Mesenchymal stem cell (in vitro differentiated cells and primary cell): ENCODE measurements around the gene MSLN.

ENCODE experiments used
- DNase-seq: peaks from one replicate; pipeline ENCODE4 v3.0.0-alpha.2; 2013
- H2AFZ ChIP-seq: one replicate; pipeline ENCODE4 v1.6.1; 2013; ENCODE audit warnings: low read depth, mild to moderate bottlenecking, control low read depth, inconsistent platforms, low read length, moderate library complexity
- H2AK5ac ChIP-seq: 2 replicates; pipeline ENCODE4 v1.6.1; 2013; ENCODE audit warnings: low read length, moderate library complexity, mild to moderate bottlenecking, inconsistent platforms; ENCODE audit not compliant: severe bottlenecking
- H2BK120ac ChIP-seq: one replicate; pipeline ENCODE4 v1.6.1; 2013; ENCODE audit warnings: low read depth, mild to moderate bottlenecking, inconsistent platforms, low read length, moderate library complexity
- H2BK12ac ChIP-seq, 2 experiments: one replicate each; pipeline ENCODE4 v1.6.1; 2013; ENCODE audit warnings: inconsistent platforms in 2 of 2, low read length in 2 of 2, mild to moderate bottlenecking in 2 of 2, moderate library complexity in 2 of 2, control low read depth in 1 of 2
- H2BK15ac ChIP-seq: one replicate; pipeline ENCODE4 v1.6.1; 2013; ENCODE audit warnings: mild to moderate bottlenecking, low read depth, inconsistent platforms; ENCODE audit not compliant: poor library complexity, severe bottlenecking
- H2BK5ac ChIP-seq: 2 replicates; pipeline ENCODE4 v1.6.1; 2013; ENCODE audit warnings: low read depth, mild to moderate bottlenecking, low read length, control low read depth, inconsistent platforms; ENCODE audit not compliant: poor library complexity, severe bottlenecking
- H3K14ac ChIP-seq, 2 experiments: one replicate each; pipeline ENCODE4 v1.6.1; 2013; ENCODE audit warnings: inconsistent platforms in 2 of 2, low read length in 2 of 2, control low read depth in 1 of 2, mild to moderate bottlenecking in 1 of 2, moderate library complexity in 1 of 2
- H3K18ac ChIP-seq, 2 experiments: one replicate each; pipeline ENCODE4 v1.6.1; 2013; ENCODE audit warnings: inconsistent platforms in 2 of 2, low read length in 2 of 2, control low read depth in 1 of 2, low read depth in 1 of 2, mild to moderate bottlenecking in 1 of 2
- H3K23ac ChIP-seq, 2 experiments: one replicate each; pipeline ENCODE4 v1.6.1; 2013; ENCODE audit warnings: inconsistent platforms in 2 of 2, low read length in 2 of 2, mild to moderate bottlenecking in 2 of 2, moderate library complexity in 2 of 2, control low read depth in 1 of 2
- H3K27ac ChIP-seq: 2 replicates; pipeline ENCODE4 v1.5.1; 2013; ENCODE audit warnings: mild to moderate bottlenecking, moderate library complexity, low read length, control low read depth, inconsistent platforms; ENCODE audit not compliant: poor library complexity, severe bottlenecking
- H3K27me3 ChIP-seq, 2 experiments: 2 replicates each; pipeline versions ENCODE4 v1.6.1 to v1.7.0; 2013; ENCODE audit warnings: low read length in 2 of 2, mild to moderate bottlenecking in 2 of 2, moderate library complexity in 2 of 2, control low read depth in 1 of 2, inconsistent platforms in 1 of 2; ENCODE audit not compliant: control insufficient read depth in 1 of 2, insufficient read depth in 1 of 2
- H3K36me3 ChIP-seq, 2 experiments: 2 replicates each; pipeline versions ENCODE4 v1.6.1 to v1.7.0; 2013; ENCODE audit warnings: low read length in 2 of 2, control low read depth in 1 of 2, inconsistent platforms in 1 of 2, low read depth in 1 of 2, mild to moderate bottlenecking in 1 of 2; ENCODE audit not compliant: insufficient read depth in 2 of 2, control insufficient read depth in 1 of 2
- H3K4ac ChIP-seq, 2 experiments: one replicate each; pipeline ENCODE4 v1.6.1; 2013; ENCODE audit warnings: inconsistent platforms in 2 of 2, low read length in 2 of 2, mild to moderate bottlenecking in 2 of 2, moderate library complexity in 2 of 2, control low read depth in 1 of 2, low read depth in 1 of 2
- H3K4me1 ChIP-seq: 2 replicates; pipeline ENCODE4 v1.6.1; 2013; ENCODE audit warnings: low read depth, low read length, control low read depth; ENCODE audit not compliant: control insufficient read depth, insufficient read depth
- H3K4me2 ChIP-seq: 2 replicates; pipeline ENCODE4 v1.6.1; 2013; ENCODE audit warnings: low read length, mild to moderate bottlenecking, inconsistent platforms; ENCODE audit not compliant: poor library complexity, severe bottlenecking
- H3K4me3 ChIP-seq, 2 experiments: 2 replicates each; pipeline versions ENCODE4 v1.5.1 to v1.7.0; 2013; ENCODE audit warnings: low read length in 2 of 2, mild to moderate bottlenecking in 2 of 2, control low read depth in 1 of 2, low read depth in 1 of 2; ENCODE audit not compliant: insufficient read depth in 1 of 2
- H3K79me1 ChIP-seq: replicated peaks from 2 replicates; pipeline ENCODE4 v1.6.1; 2013; ENCODE audit warnings: mild to moderate bottlenecking, control low read depth, low read length, inconsistent platforms; ENCODE audit not compliant: poor library complexity, severe bottlenecking
- H3K9ac ChIP-seq: 2 replicates; pipeline ENCODE4 v1.7.0; 2013; ENCODE audit warnings: mild to moderate bottlenecking, low read length, moderate library complexity
- H3K9me3 ChIP-seq: 2 replicates; pipeline ENCODE4 v1.7.0; 2013; ENCODE audit warnings: mild to moderate bottlenecking, low read length; ENCODE audit not compliant: control insufficient read depth
- H4K8ac ChIP-seq: one replicate; pipeline ENCODE4 v1.6.1; 2013; ENCODE audit warnings: inconsistent platforms, mild to moderate bottlenecking, low read length, moderate library complexity
- H4K91ac ChIP-seq: one replicate; pipeline ENCODE4 v1.6.1; 2013; ENCODE audit warnings: mild to moderate bottlenecking, low read length, inconsistent platforms
- WGBS: methylation state at CpG from one replicate; pipeline ENCODE4 v1.1.7; 2013; ENCODE audit warnings: mixed read lengths; 5-methylcytosine and 5-hydroxymethylcytosine counted together

The MSLN gene

DNA sequence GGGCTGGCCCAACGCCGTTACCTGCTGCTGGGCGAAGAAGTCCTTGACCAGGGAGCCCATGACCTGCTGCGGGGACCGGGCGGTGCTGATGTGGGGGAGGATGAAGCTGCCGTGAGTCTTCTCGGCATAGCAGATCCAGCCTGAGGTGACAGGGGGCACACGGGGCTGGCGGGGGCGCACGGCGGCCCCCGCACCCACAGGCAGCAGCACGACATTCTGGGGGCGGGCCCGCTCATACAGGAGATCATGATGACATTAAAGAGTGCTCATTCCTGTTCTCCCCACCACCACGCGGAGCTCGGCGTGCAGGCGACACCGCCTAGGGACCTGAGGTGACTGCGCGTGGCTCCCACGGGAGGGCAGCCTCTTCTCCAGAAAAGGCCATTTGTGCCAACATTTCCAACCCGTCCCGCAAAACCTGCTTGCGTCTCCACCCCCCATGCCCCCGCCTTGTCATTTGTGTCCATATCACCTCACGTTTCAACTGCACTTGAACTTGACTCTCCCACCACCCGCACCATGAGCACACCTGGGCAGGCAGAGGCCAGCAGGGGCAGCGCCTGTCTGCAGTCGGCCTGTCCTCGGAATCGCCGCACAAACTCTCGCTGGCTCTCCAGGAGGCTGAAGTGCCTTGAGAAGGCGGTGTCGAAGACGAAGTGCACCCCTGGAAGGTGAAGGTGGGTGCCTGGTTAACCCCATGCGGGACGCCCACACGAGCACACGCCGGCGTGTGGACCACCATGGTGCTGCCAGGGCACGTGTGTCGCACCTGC is 26.1 kb upstream of the MSLN start:
- no peak overlapping the region for H2BK15ac ChIP-seq
- DNase-seq: no peak
- no peak overlapping the region for H2AFZ ChIP-seq
- no peak overlapping the region for H3K23ac ChIP-seq
- 97% methylated on average over 49 of the region's 49 CpGs for WGBS
- no peak overlapping the region for H3K4me2 ChIP-seq
- no peak overlapping the region for H3K14ac ChIP-seq
- no peak overlapping the region for H3K27ac ChIP-seq
- H3K79me1 ChIP-seq: peaks cover 16% of the 10 kb centered on the region
- peaks cover 62 to 96% of the 10 kb centered on the region in 2 experiments for H3K36me3 ChIP-seq
- no peak overlapping the region for H3K4ac ChIP-seq
- H3K27me3 ChIP-seq: no peaks in the 10 kb centered on the region
- no peak overlapping the region for H4K91ac ChIP-seq
- no peak overlapping the region for H3K18ac ChIP-seq
- no peak overlapping the region for H2BK12ac ChIP-seq
- no peak overlapping the region for H2AK5ac ChIP-seq
- H3K4me1 ChIP-seq: peaks cover 4% of the 10 kb centered on the region
- no peak overlapping the region for H3K4me3 ChIP-seq
- H2BK5ac ChIP-seq: no peak overlapping the region
- H3K9me3 ChIP-seq: no peaks in the 10 kb centered on the region
- no peak overlapping the region for H3K9ac ChIP-seq
- H4K8ac ChIP-seq: no peak overlapping the region
- no peak overlapping the region for H2BK120ac ChIP-seq

- peaks cover 64 to 92% of the 10 kb centered on the region in 2 experiments for H3K36me3 ChIP-seq
- H2BK5ac ChIP-seq: no peak overlapping the region
- H4K91ac ChIP-seq: no peak overlapping the region
- no peak overlapping the region for H4K8ac ChIP-seq
- no peak for DNase-seq
- H3K27me3 ChIP-seq: no peaks in the 10 kb centered on the region
- no peak overlapping the region for H3K14ac ChIP-seq
- no peaks in the 10 kb centered on the region for H3K9me3 ChIP-seq
- no peak overlapping the region for H3K18ac ChIP-seq
- no peak overlapping the region for H3K27ac ChIP-seq
- no peak overlapping the region for H3K4me3 ChIP-seq
- H3K79me1 ChIP-seq: peaks cover 24% of the 10 kb centered on the region
- H3K4ac ChIP-seq: no peak overlapping the region
- H3K9ac ChIP-seq: no peak overlapping the region
- no peak overlapping the region for H2BK15ac ChIP-seq
- H3K4me1 ChIP-seq: peaks cover 11% of the 10 kb centered on the region
- no peak overlapping the region for H2AFZ ChIP-seq
- H2AK5ac ChIP-seq: no peak overlapping the region
- H2BK120ac ChIP-seq: no peak overlapping the region
- H3K23ac ChIP-seq: no peak overlapping the region
- no peak overlapping the region for H2BK12ac ChIP-seq
- no peak overlapping the region for H3K4me2 ChIP-seq
- WGBS: 97% methylated on average over 25 of the region's 25 CpGs
Measured at GRCh38 chr16:734981-735881, 25.3 kb upstream of the MSLN start.

DNA sequence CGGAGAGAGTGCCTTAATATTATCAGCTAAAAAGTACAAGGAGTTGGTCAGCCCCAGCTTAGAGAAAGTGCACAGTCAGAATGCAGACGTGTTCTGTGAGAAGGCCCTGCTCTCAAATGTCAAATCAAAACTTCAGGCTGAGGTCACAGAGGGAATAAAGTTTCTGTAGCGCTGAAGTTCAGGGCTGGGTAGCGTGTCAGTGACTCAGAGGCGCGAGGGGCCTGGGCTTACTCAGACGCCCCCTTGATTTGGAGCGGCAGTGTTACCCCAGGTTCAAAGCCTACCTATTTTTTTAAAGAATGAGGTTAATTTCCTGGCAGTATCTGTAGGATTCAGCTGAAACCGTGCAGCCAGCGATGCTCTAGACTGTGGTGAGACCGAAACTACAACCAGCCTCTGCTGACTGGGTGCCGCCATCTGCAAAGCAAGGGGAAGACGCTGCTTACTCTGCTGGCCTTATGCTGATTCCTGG is 24.5 kb upstream of the MSLN start:
- 94% methylated on average over 13 of the region's 13 CpGs for WGBS
- no peak overlapping the region for H3K18ac ChIP-seq
- no peak overlapping the region for H2BK5ac ChIP-seq
- H3K23ac ChIP-seq: no peak overlapping the region
- H3K36me3 ChIP-seq: peaks cover 64 to 84% of the 10 kb centered on the region in 2 experiments
- no peak overlapping the region for H2BK120ac ChIP-seq
- no peak overlapping the region for H4K91ac ChIP-seq
- H3K4ac ChIP-seq: no peak overlapping the region
- no peak overlapping the region for H3K14ac ChIP-seq
- no peak overlapping the region for H3K9ac ChIP-seq
- H3K27me3 ChIP-seq: no peaks in the 10 kb centered on the region
- no peak overlapping the region for H4K8ac ChIP-seq
- H3K9me3 ChIP-seq: no peaks in the 10 kb centered on the region
- no peak overlapping the region for H2BK12ac ChIP-seq
- H2BK15ac ChIP-seq: no peak overlapping the region
- peaks cover 10% of the 10 kb centered on the region for H3K4me1 ChIP-seq
- DNase-seq: no peak
- H3K27ac ChIP-seq: no peak overlapping the region
- no peak overlapping the region for H3K4me3 ChIP-seq
- peaks cover 26% of the 10 kb centered on the region for H3K79me1 ChIP-seq
- H2AK5ac ChIP-seq: no peak overlapping the region
- H3K4me2 ChIP-seq: no peak overlapping the region
- no peak overlapping the region for H2AFZ ChIP-seq

DNA sequence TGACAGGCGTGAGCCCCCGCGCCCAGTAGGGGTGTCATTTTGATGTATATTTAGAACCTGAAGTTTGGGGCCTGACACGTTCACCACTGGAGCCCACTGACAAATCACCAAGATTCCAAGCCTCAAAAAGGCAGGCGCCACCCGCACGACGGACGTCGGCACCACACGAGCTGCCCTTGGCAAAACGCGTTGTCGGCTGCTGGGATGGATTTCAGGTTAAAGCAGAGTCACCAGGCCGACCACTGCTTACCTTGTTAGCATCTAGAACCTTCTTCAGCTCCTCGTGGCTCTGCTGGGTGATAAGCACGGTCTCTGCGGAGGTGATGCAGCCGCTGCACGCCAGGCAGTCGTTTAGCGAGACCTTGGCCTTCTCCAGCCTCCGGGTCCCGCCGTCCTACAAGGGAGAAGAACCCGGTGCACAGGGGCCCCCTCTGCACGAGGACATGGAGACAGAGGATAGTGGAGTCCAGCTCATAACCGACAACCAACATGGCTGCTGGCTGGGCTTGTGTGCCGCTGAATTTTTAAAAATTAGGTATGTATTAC is 23.5 kb upstream of the MSLN start:
- Histone ChIP-seq H2AFZ (no peak overlapping the region), H3K9ac (no peak overlapping the region), H3K9me3 (no peaks in the 10 kb centered on the region), H3K4me1 (peaks cover 14% of the 10 kb centered on the region), H3K79me1 (peaks cover 26% of the 10 kb centered on the region), H2BK15ac (no peak overlapping the region), H3K27me3 (no peaks in the 10 kb centered on the region), H4K91ac (no peak overlapping the region), H4K8ac (no peak overlapping the region), H2BK5ac (no peak overlapping the region), H2BK12ac (no peak overlapping the region), H2AK5ac (no peak overlapping the region), H3K4ac (no peak overlapping the region), H3K4me3 (no peak overlapping the region), H3K14ac (no peak overlapping the region), H3K36me3 (peaks cover 60 to 74% of the 10 kb centered on the region in 2 experiments), H3K23ac (no peak overlapping the region), H3K27ac (no peak overlapping the region), H3K18ac (no peak overlapping the region), H2BK120ac (no peak overlapping the region), H3K4me2 (no peak overlapping the region)
- DNase-seq: no peak
- 98% methylated on average over 28 of the region's 29 CpGs for WGBS
